ENCODE results near the gene SMPD3. TPM values are rescaled to one million over a fixed set of nuclear protein-coding genes. Genes with fewer than 3 reads are reported as not detected.
A peak's percentile ranks its signal among the peaks of the same experiment; 100 is the strongest.

SMPD3 gene
- total RNA-seq, 1 donor from 2014 or later: 0.38 TPM

- Histone ChIP-seq H3K4me3 (ENCODE audit: low read depth, low read length) (peak overlapping the region; percentile 88), H3K36me3 (ENCODE audit: control insufficient read depth, insufficient read depth, low read length) (no peaks in the 10 kb centered on the region), H3K27me3 (ENCODE audit: control insufficient read depth, insufficient read depth, low read length) (no peaks in the 10 kb centered on the region)
- TF ChIP-seq CTCF (IDR thresholded peaks at IDR 0.05; ENCODE audit: insufficient read depth, low read length, poor library complexity, severe bottlenecking): no peak
- no peak for DNase-seq (ENCODE audit: low read depth)
Observed at GRCh38 chr16:68309799-68310198, 138.5 kb downstream of the SMPD3 start.

Other genes starting within 250 kb of the SMPD3 start
- gene ESRP2, start 212.4 kb downstream of the SMPD3 start, total RNA-seq: 26.9 and 42.0 TPM in 2 replicates
- 27.2 and 29.6 TPM in 2 replicates for gene PLA2G15, start 203.1 kb downstream of the SMPD3 start, total RNA-seq
- gene SLC7A6, start 184.0 kb downstream of the SMPD3 start, total RNA-seq: 12.1 and 29.4 TPM in 2 replicates
- 10.4 and 14.4 TPM in 2 replicates for gene SLC7A6OS, start 137.6 kb downstream of the SMPD3 start, total RNA-seq
- 37.0 and 41.8 TPM in 2 replicates for gene PRMT7, start 137.5 kb downstream of the SMPD3 start, total RNA-seq
- gene ZFP90, start 90.8 kb upstream of the SMPD3 start, total RNA-seq: 49.2 and 57.7 TPM in 2 replicates
- 173 and 201 TPM in 2 replicates for gene CDH3, start 196.8 kb upstream of the SMPD3 start, total RNA-seq

Measured in kidney epithelial cell (primary cell).